Right lobe of liver (tissue), 4 donors: ENCODE measurements around the gene EPB41.

ENCODE experiments used
- POLR2A ChIP-seq: fragments of 450-650 bp; IDR thresholded peaks from one replicate; pipeline ENCODE4 v1.6.1; 2017; ENCODE audit warnings: antibody characterized with exemption, mild to moderate bottlenecking
- TF ChIP-seq, protein P1 (sequence below), 4 donors: fragments of 200-600 bp in 3 of 4; fragments of 450-650 bp in 1 of 4; IDR thresholded peaks; one replicate each; pipeline versions ENCODE4 v1.5.1 to v1.8.0; 2016 to 2022; ENCODE audit warnings: antibody characterized with exemption in 4 of 4, mild to moderate bottlenecking in 2 of 4
- donor health status: DM: no; HTN: no; CAD: no.
- donor health status: DM: no; HTN: no; CAD: no.
- donor health status: DM: no; HTN: yes; CAD: no.

DNA sequence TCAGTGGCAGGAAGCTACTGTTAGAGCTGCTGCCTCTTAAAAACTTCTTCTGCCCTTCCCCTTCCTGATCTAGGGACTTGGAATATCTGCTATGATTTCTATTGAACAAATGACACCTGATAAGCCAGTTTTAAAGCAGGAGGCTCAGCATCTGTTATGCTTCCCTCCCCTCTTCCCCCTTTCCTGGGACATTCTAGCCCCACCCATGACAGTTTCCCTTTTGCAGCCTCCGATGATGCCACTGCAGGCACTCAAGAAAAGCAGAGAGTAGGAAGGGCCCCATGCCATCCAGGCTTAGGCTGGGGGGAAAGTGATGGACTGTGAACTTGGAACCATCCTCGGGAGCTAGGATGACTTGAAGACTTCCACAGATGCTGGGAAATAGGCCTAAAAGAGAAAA lies 15.1 kb upstream of the EPB41 start:
- TF ChIP-seq, protein P1, sequence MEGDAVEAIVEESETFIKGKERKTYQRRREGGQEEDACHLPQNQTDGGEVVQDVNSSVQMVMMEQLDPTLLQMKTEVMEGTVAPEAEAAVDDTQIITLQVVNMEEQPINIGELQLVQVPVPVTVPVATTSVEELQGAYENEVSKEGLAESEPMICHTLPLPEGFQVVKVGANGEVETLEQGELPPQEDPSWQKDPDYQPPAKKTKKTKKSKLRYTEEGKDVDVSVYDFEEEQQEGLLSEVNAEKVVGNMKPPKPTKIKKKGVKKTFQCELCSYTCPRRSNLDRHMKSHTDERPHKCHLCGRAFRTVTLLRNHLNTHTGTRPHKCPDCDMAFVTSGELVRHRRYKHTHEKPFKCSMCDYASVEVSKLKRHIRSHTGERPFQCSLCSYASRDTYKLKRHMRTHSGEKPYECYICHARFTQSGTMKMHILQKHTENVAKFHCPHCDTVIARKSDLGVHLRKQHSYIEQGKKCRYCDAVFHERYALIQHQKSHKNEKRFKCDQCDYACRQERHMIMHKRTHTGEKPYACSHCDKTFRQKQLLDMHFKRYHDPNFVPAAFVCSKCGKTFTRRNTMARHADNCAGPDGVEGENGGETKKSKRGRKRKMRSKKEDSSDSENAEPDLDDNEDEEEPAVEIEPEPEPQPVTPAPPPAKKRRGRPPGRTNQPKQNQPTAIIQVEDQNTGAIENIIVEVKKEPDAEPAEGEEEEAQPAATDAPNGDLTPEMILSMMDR (IDR thresholded peaks at IDR 0.05) = no peak
- no peak for TF ChIP-seq POLR2A
